Spleen (tissue), 7 donors: Measurements from ENCODE around the gene RNF167.

Experiments
- CTCF ChIP-seq, 11 experiments: fragments of 200-600 bp in 7 of 11; fragments of 450-650 bp in 4 of 11; sonication (generic) in 4 of 11; IDR thresholded peaks in 8 of 11; conservative IDR thresholded peaks in 3 of 11; 1 replicate in 7 of 11; 2 replicates in 4 of 11; pipeline versions ENCODE4 v1.4.0 to v1.8.0; 2016 to 2021; ENCODE audit warnings: antibody characterized with exemption in 11 of 11, inconsistent platforms in 4 of 11, mild to moderate bottlenecking in 1 of 11
- POLR2AphosphoS5 ChIP-seq, 3 donors: sonication (generic); formaldehyde crosslinking; IDR thresholded peaks; one replicate each; pipeline ENCODE4 v1.5.1; 2017; ENCODE audit warnings: antibody characterized with exemption in 3 of 3
- donor health status: DM: no; HTN: no; CAD: no; lungs with moderate emphysema.
- donor health status: DM: no; HTN: no; CAD: no.
- donor health status: DM: no; HTN: no; CAD: no.

- no peak for TF ChIP-seq CTCF (IDR thresholded peaks at IDR 0.05 in 8 of 11, conservative IDR thresholded peaks at IDR 0.05 in 3 of 11)
- peak in 1 of 3 donors; percentile 23 for TF ChIP-seq POLR2AphosphoS5 (IDR thresholded peaks at IDR 0.05)
Observed at GRCh38 chr17:4928881-4929280, 11.2 kb upstream of the RNF167 start.
